Keratinocyte (primary cell): ENCODE measurements around the gene GPRC5B. TPM values are rescaled to one million over a fixed set of nuclear protein-coding genes. Genes with fewer than 3 reads are reported as not detected.

Experiments
- DNase-seq: peaks from one replicate; pipeline ENCODE4 v3.0.0-alpha.2; 2011; ENCODE audit warnings: low read depth, missing footprints, low spot score
- FAIRE-seq: peaks from 2 replicates; lab custom pipeline; 2011; peaks lifted over from hg19 to GRCh38; lab: Jason Lieb, UNC
- H2AFZ ChIP-seq: 2 replicates; pipeline ENCODE4 v1.6.0; 2012; ENCODE audit warnings: low read length, control low read depth, inconsistent platforms; ENCODE audit not compliant: control insufficient read depth
- H3K27ac ChIP-seq: 2 replicates; pipeline ENCODE4 v1.5.1; 2011; ENCODE audit warnings: low read length; ENCODE audit not compliant: control insufficient read depth, insufficient read depth
- H3K27me3 ChIP-seq: 3 replicates; pipeline ENCODE4 v1.6.0; 2011; ENCODE audit warnings: low read length; ENCODE audit not compliant: control insufficient read depth, insufficient read depth; ENCODE audit errors: extremely low read depth
- H3K36me3 ChIP-seq, 2 experiments: 2 replicates in 1 of 2; 3 replicates in 1 of 2; pipeline ENCODE4 v1.5.1; 2011; ENCODE audit warnings: low read length in 2 of 2, mild to moderate bottlenecking in 1 of 2; ENCODE audit not compliant: control insufficient read depth in 2 of 2, insufficient read depth in 2 of 2; ENCODE audit errors: extremely low read depth in 1 of 2
- H3K4me1 ChIP-seq: 3 replicates; pipeline ENCODE4 v1.5.1; 2011; ENCODE audit warnings: low read length; ENCODE audit not compliant: control insufficient read depth, insufficient read depth; ENCODE audit errors: extremely low read depth
- H3K4me2 ChIP-seq: 3 replicates; pipeline ENCODE4 v1.6.0; 2011; ENCODE audit warnings: low read depth, low read length; ENCODE audit not compliant: control insufficient read depth, insufficient read depth; ENCODE audit errors: extremely low read depth
- H3K4me3 ChIP-seq, 3 experiments: fragments of 200-600 bp in 1 of 3; sonication (generic) in 1 of 3; 2 replicates in 2 of 3; 3 replicates in 1 of 3; pipeline ENCODE4 v1.5.1; 2011 to 2016; ENCODE audit warnings: low read length in 3 of 3, mild to moderate bottlenecking in 3 of 3, control low read depth in 2 of 3, inconsistent platforms in 1 of 3, low read depth in 1 of 3, mixed read lengths in 1 of 3, mixed run types in 1 of 3, moderate library complexity in 1 of 3; ENCODE audit not compliant: control insufficient read depth in 2 of 3, insufficient read depth in 2 of 3; ENCODE audit errors: extremely low read depth in 1 of 3
- H3K79me2 ChIP-seq: 2 replicates; pipeline ENCODE4 v1.6.0; 2012; ENCODE audit warnings: low read length; ENCODE audit not compliant: control insufficient read depth, insufficient read depth
- H3K9ac ChIP-seq: 3 replicates; pipeline ENCODE4 v1.6.0; 2011; ENCODE audit warnings: low read length; ENCODE audit not compliant: control insufficient read depth, insufficient read depth; ENCODE audit errors: extremely low read depth
- H3K9me1 ChIP-seq: 3 replicates; pipeline ENCODE4 v1.6.0; 2011; ENCODE audit warnings: low read length; ENCODE audit not compliant: control insufficient read depth, insufficient read depth; ENCODE audit errors: extremely low read depth
- H3K9me3 ChIP-seq: 2 replicates; pipeline ENCODE4 v1.5.1; 2012; ENCODE audit warnings: low read depth, low read length; ENCODE audit not compliant: control insufficient read depth
- H4K20me1 ChIP-seq: 3 replicates; pipeline ENCODE4 v1.6.0; 2011; ENCODE audit warnings: low read length; ENCODE audit not compliant: control insufficient read depth, insufficient read depth; ENCODE audit errors: extremely low read depth
- CTCF ChIP-seq, 3 experiments: IDR thresholded peaks in 1 of 3; conservative IDR thresholded peaks in 1 of 3; optimal IDR thresholded peaks in 1 of 3; 2 replicates in 2 of 3; 3 replicates in 1 of 3; pipeline versions ENCODE3 to v1.5.1; 2011; ENCODE audit warnings: low read length in 3 of 3, mild to moderate bottlenecking in 3 of 3, moderate library complexity in 2 of 3, control low read depth in 1 of 3, inconsistent platforms in 1 of 3; ENCODE audit not compliant: insufficient read depth in 2 of 3; ENCODE audit errors: extremely low read depth in 1 of 3
- EZH2 ChIP-seq: IDR thresholded peaks from one replicate; pipeline ENCODE4 v1.6.1; 2012; ENCODE audit warnings: inconsistent platforms, mild to moderate bottlenecking, low read length, moderate library complexity
- dilution Hi-C: fragments of 300-500 bp; cut with MboI; formaldehyde crosslinking; loops from one replicate; pipeline ENCODE4 v1.7.0; 2020; ENCODE audit warnings: low sequenced_read_pairs; ENCODE audit not compliant: extremely low pct_ligation_motif_present
- polyA plus RNA-seq, 5 experiments: library from polyadenylated mRNA; depleted of rRNA in 3 of 5; stranded (reverse) in 3 of 5; stranded (forward) in 1 of 5; unstranded in 1 of 5; fragments of >200 nt; gene quantifications; 1 replicate in 1 of 5; 2 replicates in 3 of 5; 3 replicates in 1 of 5; pipeline versions ENCODE4 v1.2.1 to v1.2.3, GENCODE V29; 2011 to 2012; ENCODE audit warnings: missing spikeins in 2 of 5, low read depth in 1 of 5, low replicate concordance in 1 of 5

GPRC5B gene
- polyA plus RNA-seq, 1 donor (not counting 4 experiments of a cell fraction or from before 2014, with no cell fraction given), result 0.03 TPM

- no peaks in the 10 kb centered on the region for H3K9me1 ChIP-seq
- H3K27ac ChIP-seq, result no peak overlapping the region
- peaks cover 4% of the 10 kb centered on the region for H3K27me3 ChIP-seq
- H3K79me2 ChIP-seq, result no peaks in the 10 kb centered on the region
- no peaks in the 10 kb centered on the region for H3K36me3 ChIP-seq
- H4K20me1 ChIP-seq, result no peaks in the 10 kb centered on the region
- H3K9ac ChIP-seq, result no peak overlapping the region
- no peak for DNase-seq
- no peak overlapping the region for H2AFZ ChIP-seq
- H3K9me3 ChIP-seq, result no peaks in the 10 kb centered on the region
- FAIRE-seq, result no peak
- no peaks in the 10 kb centered on the region for H3K4me1 ChIP-seq
- H3K4me2 ChIP-seq, result peak overlapping the region; percentile 20
- H3K4me3 ChIP-seq, result no peak overlapping the region
- TF ChIP-seq EZH2 (no peak), CTCF (optimal IDR thresholded peaks at IDR 0.05 in 1 of 3, IDR thresholded peaks at IDR 0.05 in 1 of 3, conservative IDR thresholded peaks at IDR 0.05 in 1 of 3; ENCODE audit: extremely low read depth in 1 of 3, insufficient read depth in 2 of 3, low read length in 3 of 3) (no peak)
- dilution Hi-C loops, result no loop called here
Measured at GRCh38 chr16:19860166-19861041, 24.2 kb downstream of the GPRC5B start.

GRCh38 chr16:19859603-19860002 lies 25.0 kb downstream of the GPRC5B start:
- Histone ChIP-seq H3K9me1 (no peaks in the 10 kb centered on the region), H3K9me3 (no peaks in the 10 kb centered on the region), H3K36me3 (no peaks in the 10 kb centered on the region), H3K4me2 (no peak overlapping the region), H3K4me1 (no peaks in the 10 kb centered on the region), H3K9ac (no peak overlapping the region), H3K27ac (no peak overlapping the region), H3K79me2 (no peaks in the 10 kb centered on the region), H3K4me3 (no peak overlapping the region), H3K27me3 (peaks cover 4% of the 10 kb centered on the region), H4K20me1 (no peaks in the 10 kb centered on the region), H2AFZ (no peak overlapping the region)
- TF ChIP-seq EZH2 (no peak), CTCF (optimal IDR thresholded peaks at IDR 0.05 in 1 of 3, IDR thresholded peaks at IDR 0.05 in 1 of 3, conservative IDR thresholded peaks at IDR 0.05 in 1 of 3; ENCODE audit: extremely low read depth in 1 of 3, insufficient read depth in 2 of 3, low read length in 3 of 3) (no peak)
- FAIRE-seq (no peak), DNase-seq (no peak)
- dilution Hi-C loops, result no loop called here
